ENCODE results near the gene IFITM1. TPM values are rescaled to one million over a fixed set of nuclear protein-coding genes. Genes with fewer than 3 reads are reported as not detected.

IFITM1 gene
- total RNA-seq, 2 experiments from 2014 or later = 286 to 306 TPM

DNA sequence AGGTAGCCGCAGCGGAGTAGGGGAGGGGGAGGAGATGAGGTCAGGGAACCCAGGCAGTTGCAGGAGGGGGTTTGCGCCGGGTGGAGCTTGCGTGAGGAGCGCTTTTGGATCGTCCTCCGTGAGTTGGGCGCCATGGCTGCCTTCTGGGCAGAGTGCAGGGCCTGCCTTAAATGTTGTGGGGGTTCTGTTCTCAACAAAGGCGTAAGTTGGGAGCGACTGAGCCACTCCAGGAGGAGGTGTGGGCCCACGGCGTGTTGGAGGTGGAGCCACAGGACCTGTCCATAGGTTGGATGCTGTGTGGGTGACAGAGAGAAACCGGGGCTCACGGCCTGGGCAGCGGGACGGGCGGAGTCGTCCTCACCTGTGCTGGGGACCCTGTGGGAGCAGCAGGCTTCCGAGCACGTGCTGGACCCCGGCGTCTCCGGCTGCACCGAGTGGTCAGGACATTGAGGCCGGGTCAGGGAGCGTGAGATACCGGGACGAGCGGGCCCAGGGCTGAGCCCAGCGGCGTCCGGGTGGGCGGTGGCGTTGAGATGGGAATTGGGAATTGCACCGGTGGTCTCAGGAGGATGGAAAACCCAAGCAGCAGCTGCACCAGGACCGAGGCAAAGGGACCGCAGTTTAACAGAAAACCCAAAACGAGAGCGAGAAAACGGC lies 25.9 kb upstream of the IFITM1 start:
- CTCF ChIA-PET = interaction anchor here (0.8 to 3.8 kb wide), 4 partner anchors 17 to 76 kb away, joined by 3 to 19 read pairs (median 6); no protein-coding TSS in a partner anchor
- peaks cover 38% of the 10 kb centered on the region for H3K4me1 Mint-ChIP-seq (ENCODE audit: low read depth)
- POLR2A ChIA-PET = interaction anchor here (0.7 to 6.9 kb wide), 17 partner anchors 10 to 408 kb away, joined by 3 to 148 read pairs (median 8); partner anchors contain the start of genes BET1L, NLRP6, PSMD13 and RIC8A

DNA sequence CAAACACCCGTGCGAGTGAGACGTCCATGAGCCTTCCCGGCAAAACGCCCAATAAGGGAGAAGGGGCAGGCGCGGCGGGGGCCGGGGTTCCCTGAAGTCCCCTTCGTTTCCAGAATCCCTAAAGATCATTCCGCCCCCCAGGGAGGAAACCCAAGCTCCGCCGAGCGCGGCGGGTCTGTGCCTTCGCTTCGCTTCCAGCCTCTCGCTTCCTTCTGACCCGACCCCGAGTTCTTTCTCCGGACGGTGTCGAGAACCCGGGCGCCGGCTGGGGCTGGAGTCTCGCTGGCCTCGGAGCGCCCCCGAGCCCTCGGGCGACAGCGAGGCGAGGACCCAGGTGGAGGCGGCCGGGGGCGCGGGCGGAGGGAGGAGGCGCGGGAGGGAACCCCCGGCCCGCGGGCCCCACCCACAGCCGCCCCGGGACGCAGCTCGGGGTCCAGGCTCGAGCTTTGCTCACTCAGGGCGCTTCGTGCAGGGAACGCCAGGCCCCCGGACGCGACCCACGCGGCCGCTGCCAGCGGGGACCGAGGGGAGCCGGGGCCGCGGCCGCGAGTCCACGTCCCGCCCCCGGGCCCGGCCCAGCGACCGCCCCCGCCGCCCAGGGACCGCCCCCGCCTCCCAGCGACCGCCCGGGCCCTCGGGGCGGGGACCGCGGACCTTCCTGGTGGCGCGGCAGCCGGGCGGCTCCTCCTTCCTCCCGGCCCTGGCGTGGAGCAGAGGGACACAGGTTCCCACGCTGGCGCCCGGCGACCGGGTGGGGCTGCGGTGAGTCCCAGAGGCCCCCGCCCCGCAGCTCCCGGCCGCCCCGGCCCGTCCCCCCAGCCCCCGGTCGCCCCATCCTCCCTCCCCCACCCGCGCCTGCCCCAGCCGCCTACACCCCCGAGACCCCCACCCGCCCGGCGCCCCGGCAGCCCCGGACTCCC lies 25.1 kb upstream of the IFITM1 start, which contains the start of gene PGGHG:
TSS of gene PGGHG (plus strand) at position 649 of the 920 bp plus-strand sequence. CDS start 691 bp downstream, outside the sequence.
- DNase-seq (peak in 11 of 14 experiments; percentile 18 to 75 (median 57)), ATAC-seq (ENCODE audit: poor library complexity) (peak; percentile 10)
- Histone ChIP-seq H3K36me3 (ENCODE audit: insufficient read depth, low read length) (peaks cover 7% of the 10 kb centered on the region), H3K27ac (ENCODE audit: low read depth in 1 of 2, low read length in 2 of 2) (peak within 1 kb of the TSS; percentile 72 to 98), H3K9me3 (ENCODE audit: control insufficient read depth in 1 of 2, insufficient read depth in 1 of 2, low read length in 2 of 2) (no peaks in the 10 kb centered on the region), H3K4me3 (ENCODE audit: low read length) (peak within 1 kb of the TSS; percentile 82), H3K27me3 (ENCODE audit: control insufficient read depth in 1 of 2, insufficient read depth in 2 of 2, low read length in 2 of 2) (peaks cover 0 to 5% of the 10 kb centered on the region in 2 experiments), H3K4me1 (ENCODE audit: insufficient read depth, low read length) (peaks cover 42% of the 10 kb centered on the region)
- Mint-ChIP-seq H3K27me3 (peaks cover 4% of the 10 kb centered on the region), H3K9me3 (no peaks in the 10 kb centered on the region), H3K4me3 (peak within 1 kb of the TSS; percentile 91), H3K27ac (peak within 1 kb of the TSS; percentile 93), H3K36me3 (ENCODE audit: low read depth) (peaks cover 32% of the 10 kb centered on the region), H3K4me1 (ENCODE audit: low read depth) (peaks cover 32% of the 10 kb centered on the region)
- ChIA-PET CTCF (interaction anchor here (3.0 to 3.8 kb wide), 2 partner anchors 16 to 38 kb away, joined by 9 to 19 read pairs; no protein-coding TSS in a partner anchor), POLR2A (interaction anchor here (0.9 to 6.9 kb wide), 15 partner anchors 11 to 287 kb away, joined by 3 to 148 read pairs (median 11); partner anchors contain the start of genes BET1L, IFITM2, NLRP6 and PSMD13)
- intact Hi-C loops (cut with DNase I, micrococcal nuclease) = loop anchor here (1.0 to 5.0 kb wide), 5 partner anchors 8 to 51 kb away; partner anchors contain the start of genes PSMD13 (in 1 of the 2) and SIRT3 (in 1 of the 2)
- TF ChIP-seq, protein P1, sequence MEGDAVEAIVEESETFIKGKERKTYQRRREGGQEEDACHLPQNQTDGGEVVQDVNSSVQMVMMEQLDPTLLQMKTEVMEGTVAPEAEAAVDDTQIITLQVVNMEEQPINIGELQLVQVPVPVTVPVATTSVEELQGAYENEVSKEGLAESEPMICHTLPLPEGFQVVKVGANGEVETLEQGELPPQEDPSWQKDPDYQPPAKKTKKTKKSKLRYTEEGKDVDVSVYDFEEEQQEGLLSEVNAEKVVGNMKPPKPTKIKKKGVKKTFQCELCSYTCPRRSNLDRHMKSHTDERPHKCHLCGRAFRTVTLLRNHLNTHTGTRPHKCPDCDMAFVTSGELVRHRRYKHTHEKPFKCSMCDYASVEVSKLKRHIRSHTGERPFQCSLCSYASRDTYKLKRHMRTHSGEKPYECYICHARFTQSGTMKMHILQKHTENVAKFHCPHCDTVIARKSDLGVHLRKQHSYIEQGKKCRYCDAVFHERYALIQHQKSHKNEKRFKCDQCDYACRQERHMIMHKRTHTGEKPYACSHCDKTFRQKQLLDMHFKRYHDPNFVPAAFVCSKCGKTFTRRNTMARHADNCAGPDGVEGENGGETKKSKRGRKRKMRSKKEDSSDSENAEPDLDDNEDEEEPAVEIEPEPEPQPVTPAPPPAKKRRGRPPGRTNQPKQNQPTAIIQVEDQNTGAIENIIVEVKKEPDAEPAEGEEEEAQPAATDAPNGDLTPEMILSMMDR (IDR thresholded peaks at IDR 0.05) = no peak

More for the DNA sequence above, 25.9 kb upstream of the IFITM1 start:
- ATAC-seq (ENCODE audit: poor library complexity) (peak; percentile 65), DNase-seq (peak in 9 of 14 experiments; percentile 48 to 90 (median 54))
- TF ChIP-seq, protein P1 (IDR thresholded peaks at IDR 0.05) = no peak
- H3K27ac ChIP-seq (ENCODE audit: low read depth in 1 of 2, low read length in 2 of 2) = peak overlapping the region; percentile 72 to 98
- peaks cover 32% of the 10 kb centered on the region for H3K36me3 Mint-ChIP-seq (ENCODE audit: low read depth)
- intact Hi-C loops (cut with DNase I, micrococcal nuclease) = loop anchor here (1.0 to 5.0 kb wide), 5 partner anchors 8 to 51 kb away; partner anchors contain the start of genes PSMD13 (in 1 of the 2) and SIRT3 (in 1 of the 2)
- H3K9me3 ChIP-seq (ENCODE audit: control insufficient read depth in 1 of 2, insufficient read depth in 1 of 2, low read length in 2 of 2) = no peaks in the 10 kb centered on the region
- H3K4me3 ChIP-seq (ENCODE audit: low read length) = peak overlapping the region; percentile 82
- H3K9me3 Mint-ChIP-seq = no peaks in the 10 kb centered on the region
- peak overlapping the region; percentile 93 for H3K27ac Mint-ChIP-seq
- H3K36me3 ChIP-seq (ENCODE audit: insufficient read depth, low read length) = peaks cover 4% of the 10 kb centered on the region
- H3K27me3 Mint-ChIP-seq = peaks cover 6% of the 10 kb centered on the region
- peaks cover 43% of the 10 kb centered on the region for H3K4me1 ChIP-seq (ENCODE audit: insufficient read depth, low read length)
- peaks cover 0 to 5% of the 10 kb centered on the region in 2 experiments for H3K27me3 ChIP-seq (ENCODE audit: control insufficient read depth in 1 of 2, insufficient read depth in 2 of 2, low read length in 2 of 2)
- peak overlapping the region; percentile 91 for H3K4me3 Mint-ChIP-seq

DNA sequence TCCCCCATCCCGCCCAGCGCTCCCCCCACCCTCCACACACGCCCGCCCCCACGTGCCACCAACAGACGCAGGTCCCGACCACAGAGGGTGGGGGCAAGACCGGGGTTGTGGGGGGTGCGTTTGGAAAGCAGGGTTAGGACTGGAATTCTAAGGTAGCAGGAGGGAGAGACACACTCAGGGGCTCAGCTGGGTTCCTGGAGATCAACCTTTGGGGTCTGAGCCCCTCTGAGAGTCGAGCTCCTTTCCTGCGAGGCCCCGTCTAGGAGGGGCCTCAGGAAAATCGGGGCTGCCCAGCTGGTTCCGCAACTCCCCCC lies 24.5 kb upstream of the IFITM1 start:
- intact Hi-C loops (cut with DNase I, micrococcal nuclease) = loop anchor here (2.0 to 5.0 kb wide), 3 partner anchors 15 to 52 kb away; partner anchors contain the start of genes PSMD13 (in 1 of the 2) and SIRT3 (in 1 of the 2)
- H3K4me3 Mint-ChIP-seq = peak overlapping the region; percentile 89
- peak overlapping the region; percentile 28 to 59 for H3K27ac ChIP-seq (ENCODE audit: low read depth in 1 of 2, low read length in 2 of 2)
- H3K27me3 Mint-ChIP-seq = peaks cover 4% of the 10 kb centered on the region
- ChIA-PET CTCF (interaction anchor here (3.0 to 3.8 kb wide), 2 partner anchors 16 to 39 kb away, joined by 9 to 19 read pairs; no protein-coding TSS in a partner anchor), POLR2A (interaction anchor here (1.0 to 6.9 kb wide), 13 partner anchors 12 to 286 kb away, joined by 3 to 148 read pairs (median 11); partner anchors contain the start of genes BET1L, IFITM2, NLRP6 and PSMD13)
- H3K36me3 Mint-ChIP-seq (ENCODE audit: low read depth) = peaks cover 32% of the 10 kb centered on the region
- H3K27ac Mint-ChIP-seq = peak overlapping the region; percentile 86
- H3K4me1 ChIP-seq (ENCODE audit: insufficient read depth, low read length) = peaks cover 39% of the 10 kb centered on the region
- H3K27me3 ChIP-seq (ENCODE audit: control insufficient read depth in 1 of 2, insufficient read depth in 2 of 2, low read length in 2 of 2) = peaks cover 0 to 5% of the 10 kb centered on the region in 2 experiments
- peaks cover 30% of the 10 kb centered on the region for H3K4me1 Mint-ChIP-seq (ENCODE audit: low read depth)
- DNase-seq = peak in 7 of 14 experiments; percentile 35 to 70 (median 43)
- peak; percentile 14 for ATAC-seq (ENCODE audit: poor library complexity)
- no peak overlapping the region for H3K4me3 ChIP-seq (ENCODE audit: low read length)
- no peaks in the 10 kb centered on the region for H3K9me3 ChIP-seq (ENCODE audit: control insufficient read depth in 1 of 2, insufficient read depth in 1 of 2, low read length in 2 of 2)
- H3K9me3 Mint-ChIP-seq = no peaks in the 10 kb centered on the region
- peaks cover 8% of the 10 kb centered on the region for H3K36me3 ChIP-seq (ENCODE audit: insufficient read depth, low read length)
- TF ChIP-seq, protein P1 (IDR thresholded peaks at IDR 0.05) = no peak
